GM21528 (cell line): ENCODE results near the gene KISS1R.
"Not testable (repeated sequence)": the region's sequence is repeated elsewhere in the genome, so short reads cannot be mapped to it uniquely, and the experiment has no call there.

Experiments used
- ATAC-seq: cut with Tn5 transposase; IDR thresholded peaks from one replicate; pipeline ENCODE4 v1.9.1; 2021; ENCODE audit warnings: mild to moderate bottlenecking, moderate library complexity; ENCODE audit not compliant: unreplicated experiment, low FRiP score

KISS1R gene

GRCh38 chr19:881385-882071 is 35.6 kb upstream of the KISS1R start:
- ATAC-seq, result no peak

- ATAC-seq, result no peak
Measured at GRCh38 chr19:882871-883497, 34.1 kb upstream of the KISS1R start.

GRCh38 chr19:883661-884211 is 33.4 kb upstream of the KISS1R start:
- ATAC-seq, result no peak

GRCh38 chr19:884420-885211 is 32.5 kb upstream of the KISS1R start:
- no peak for ATAC-seq

- no peak for ATAC-seq
Measured at GRCh38 chr19:885536-886224, 31.5 kb upstream of the KISS1R start.

- ATAC-seq, result no peak
Measured at GRCh38 chr19:887072-887471, 30.1 kb upstream of the KISS1R start.

- no peak for ATAC-seq
Measured at GRCh38 chr19:887599-887998, 29.5 kb upstream of the KISS1R start.

GRCh38 chr19:888581-889385 is 28.4 kb upstream of the KISS1R start:
- ATAC-seq, result no peak

GRCh38 chr19:889662-890295 is 27.4 kb upstream of the KISS1R start:
- ATAC-seq, result no peak

GRCh38 chr19:890831-891230 is 26.3 kb upstream of the KISS1R start:
- no peak for ATAC-seq

- ATAC-seq, result not testable (repeated sequence)
Measured at GRCh38 chr19:891421-892200, 25.5 kb upstream of the KISS1R start.

GRCh38 chr19:892243-892893 is 24.8 kb upstream of the KISS1R start:
- ATAC-seq, result peak; percentile 16

- peak; percentile 86 for ATAC-seq
Measured at GRCh38 chr19:892894-893689, 24.0 kb upstream of the KISS1R start, which contains the start of the genes MED16 and RNU6-9. Gene MED16, minus strand, starts transcription at chr19:893187. Its CDS starts 2,056 bp downstream, at chr19:891131. Gene RNU6-9, plus strand, starts transcription at chr19:893484.

GRCh38 chr19:896434-896833 is 20.7 kb upstream of the KISS1R start:
- no peak for ATAC-seq

GRCh38 chr19:896999-897398 is 20.1 kb upstream of the KISS1R start:
- no peak for ATAC-seq

- no peak for ATAC-seq
Measured at GRCh38 chr19:897442-898039, 19.6 kb upstream of the KISS1R start.

- no peak for ATAC-seq
Measured at GRCh38 chr19:898663-899062, 18.5 kb upstream of the KISS1R start.
